Mesothelial cell of epicardium (in vitro differentiated cells): Measurements from ENCODE around the gene SVIP. TPM values are rescaled to one million over a fixed set of nuclear protein-coding genes. Genes with fewer than 3 reads are reported as not detected.

Experiments
- DNase-seq, 2 experiments: peaks; one replicate each; pipeline ENCODE4 v3.0.0; 2021; ENCODE audit warnings: low spot score in 2 of 2; ENCODE audit not compliant: unreplicated experiment in 2 of 2
- H3K27ac Mint-ChIP-seq: 2 replicates; pipeline ENCODE4 v1.8.0; 2021; ENCODE audit warnings: mixed read lengths
- H3K27me3 Mint-ChIP-seq: 2 replicates; pipeline ENCODE4 v1.8.0; 2021; ENCODE audit warnings: low read depth, mixed read lengths
- H3K36me3 Mint-ChIP-seq: 2 replicates; pipeline ENCODE4 v1.8.0; 2021; ENCODE audit warnings: mixed read lengths
- H3K4me1 Mint-ChIP-seq: 2 replicates; pipeline ENCODE4 v1.8.0; 2021; ENCODE audit warnings: mixed read lengths
- H3K4me3 Mint-ChIP-seq: 2 replicates; pipeline ENCODE4 v1.8.0; 2021; ENCODE audit warnings: mild to moderate bottlenecking, moderate library complexity, mixed read lengths
- H3K9me3 Mint-ChIP-seq: 2 replicates; pipeline ENCODE4 v1.8.0; 2021; ENCODE audit warnings: mixed read lengths
- total RNA-seq: library from RNA; stranded (reverse); gene quantifications from 3 replicates; pipeline ENCODE4 v1.2.1, GENCODE V29; 2021
- TF ChIP-seq, protein P1 (sequence below): fragments of 200-600 bp; sonication (generic); IDR thresholded peaks from one replicate; pipeline ENCODE4 v1.5.0; 2021; ENCODE audit warnings: antibody characterized with exemption; ENCODE audit not compliant: unreplicated experiment

Gene SVIP
- total RNA-seq, 1 donor from 2014 or later = 17.0 TPM

DNA sequence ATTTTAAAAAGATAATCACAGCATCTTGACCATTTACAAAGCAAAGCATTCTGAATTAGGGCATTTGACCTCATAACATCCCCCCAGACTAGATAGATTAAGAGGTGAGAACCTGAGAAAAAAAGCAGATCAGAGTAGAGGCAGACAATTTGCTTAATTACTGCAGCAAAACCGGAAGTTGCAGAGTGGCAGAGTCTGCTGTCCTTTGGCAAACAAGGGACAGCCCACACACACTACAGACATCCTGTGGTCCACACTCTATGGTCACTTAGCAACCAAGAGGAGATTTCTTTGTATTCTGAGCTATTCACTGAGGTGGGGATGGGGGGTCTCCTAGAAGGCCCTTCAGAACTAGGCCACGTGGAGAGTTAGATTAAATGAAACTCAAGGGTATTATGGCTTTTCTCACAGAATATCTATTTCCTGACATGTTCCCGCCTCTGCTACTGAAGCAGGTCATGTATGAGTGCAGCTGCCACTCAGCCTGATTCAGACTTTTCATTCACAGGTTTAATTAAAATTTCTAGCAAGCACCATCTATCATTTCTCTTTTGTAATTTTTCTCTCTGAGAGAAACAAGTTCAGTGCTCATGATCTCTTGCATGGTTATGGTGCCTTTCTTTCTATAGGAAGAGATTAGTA lies 48.5 kb downstream of the SVIP start:
- Mint-ChIP-seq H3K4me1 (peaks cover 11% of the 10 kb centered on the region), H3K4me3 (no peak overlapping the region), H3K27me3 (no peaks in the 10 kb centered on the region), H3K36me3 (peaks cover 9% of the 10 kb centered on the region), H3K9me3 (peaks cover 10% of the 10 kb centered on the region), H3K27ac (no peak overlapping the region)
- TF ChIP-seq, protein P1, sequence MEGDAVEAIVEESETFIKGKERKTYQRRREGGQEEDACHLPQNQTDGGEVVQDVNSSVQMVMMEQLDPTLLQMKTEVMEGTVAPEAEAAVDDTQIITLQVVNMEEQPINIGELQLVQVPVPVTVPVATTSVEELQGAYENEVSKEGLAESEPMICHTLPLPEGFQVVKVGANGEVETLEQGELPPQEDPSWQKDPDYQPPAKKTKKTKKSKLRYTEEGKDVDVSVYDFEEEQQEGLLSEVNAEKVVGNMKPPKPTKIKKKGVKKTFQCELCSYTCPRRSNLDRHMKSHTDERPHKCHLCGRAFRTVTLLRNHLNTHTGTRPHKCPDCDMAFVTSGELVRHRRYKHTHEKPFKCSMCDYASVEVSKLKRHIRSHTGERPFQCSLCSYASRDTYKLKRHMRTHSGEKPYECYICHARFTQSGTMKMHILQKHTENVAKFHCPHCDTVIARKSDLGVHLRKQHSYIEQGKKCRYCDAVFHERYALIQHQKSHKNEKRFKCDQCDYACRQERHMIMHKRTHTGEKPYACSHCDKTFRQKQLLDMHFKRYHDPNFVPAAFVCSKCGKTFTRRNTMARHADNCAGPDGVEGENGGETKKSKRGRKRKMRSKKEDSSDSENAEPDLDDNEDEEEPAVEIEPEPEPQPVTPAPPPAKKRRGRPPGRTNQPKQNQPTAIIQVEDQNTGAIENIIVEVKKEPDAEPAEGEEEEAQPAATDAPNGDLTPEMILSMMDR = no peak
- DNase-seq = no peak

DNA sequence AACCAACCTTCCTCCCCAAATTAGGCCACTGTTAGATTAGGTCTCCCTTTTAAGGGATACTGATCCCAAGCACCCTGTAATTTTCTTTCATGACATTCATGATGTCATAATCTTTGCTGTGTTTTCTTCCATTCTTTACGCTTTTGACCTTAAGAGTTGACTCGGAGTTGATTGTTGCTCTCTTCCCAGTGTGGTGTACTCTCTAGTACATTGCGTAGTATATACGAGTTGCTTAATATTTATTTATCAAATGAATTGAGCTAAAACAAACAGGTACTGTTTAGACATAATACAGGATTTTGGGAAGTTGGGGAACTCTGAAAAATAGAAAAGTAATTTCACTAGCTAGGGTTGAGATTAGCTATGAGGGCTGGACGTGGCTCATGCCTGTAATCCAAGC lies 49.8 kb downstream of the SVIP start:
- no peaks in the 10 kb centered on the region for H3K4me1 Mint-ChIP-seq
- H3K36me3 Mint-ChIP-seq = peaks cover 9% of the 10 kb centered on the region
- no peak overlapping the region for H3K27ac Mint-ChIP-seq
- TF ChIP-seq, protein P1 = no peak
- H3K27me3 Mint-ChIP-seq = no peaks in the 10 kb centered on the region
- DNase-seq = no peak
- H3K4me3 Mint-ChIP-seq = no peak overlapping the region
- H3K9me3 Mint-ChIP-seq = peaks cover 10% of the 10 kb centered on the region

DNA sequence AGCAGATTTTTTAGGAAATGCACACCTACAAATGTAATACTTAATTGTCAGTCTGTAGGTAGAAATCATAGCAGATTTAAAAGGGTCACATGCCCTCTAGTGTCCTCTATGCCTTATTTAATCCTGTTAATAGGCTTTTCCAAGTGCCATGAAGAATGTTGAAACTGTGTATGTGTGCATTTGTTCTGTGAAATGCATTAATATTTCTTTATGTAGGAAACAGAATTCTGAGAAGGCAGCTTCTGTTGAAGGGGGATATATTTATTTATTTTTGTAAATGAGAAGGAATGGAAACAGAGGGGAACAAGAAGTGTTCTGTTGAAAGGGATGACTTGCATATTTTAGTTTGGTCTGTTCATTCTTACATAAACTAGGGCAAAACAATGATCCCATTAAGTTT lies 51.0 kb downstream of the SVIP start:
- Mint-ChIP-seq H3K4me1 (no peaks in the 10 kb centered on the region), H3K27ac (no peak overlapping the region), H3K9me3 (peaks cover 5% of the 10 kb centered on the region), H3K27me3 (peaks cover 2% of the 10 kb centered on the region), H3K36me3 (peaks cover 5% of the 10 kb centered on the region), H3K4me3 (no peak overlapping the region)
- DNase-seq = no peak
- TF ChIP-seq, protein P1 = no peak

- no peak overlapping the region for H3K27ac Mint-ChIP-seq
- no peaks in the 10 kb centered on the region for H3K36me3 Mint-ChIP-seq
- H3K4me1 Mint-ChIP-seq = no peaks in the 10 kb centered on the region
- no peak overlapping the region for H3K4me3 Mint-ChIP-seq
- DNase-seq = no peak
- no peaks in the 10 kb centered on the region for H3K9me3 Mint-ChIP-seq
- TF ChIP-seq, protein P1 = no peak
- peaks cover 2% of the 10 kb centered on the region for H3K27me3 Mint-ChIP-seq
These were observed 54.4 kb downstream of the SVIP start for GRCh38 chr11:22775248-22775647.

GRCh38 chr11:22774716-22775115 lies 54.9 kb downstream of the SVIP start:
- Mint-ChIP-seq H3K9me3 (peaks cover 3% of the 10 kb centered on the region), H3K4me1 (no peaks in the 10 kb centered on the region), H3K27me3 (peaks cover 2% of the 10 kb centered on the region), H3K27ac (no peak overlapping the region), H3K36me3 (peaks cover 2% of the 10 kb centered on the region), H3K4me3 (no peak overlapping the region)
- TF ChIP-seq, protein P1 = no peak
- no peak for DNase-seq

- Mint-ChIP-seq H3K27me3 (no peaks in the 10 kb centered on the region), H3K36me3 (peaks cover 2% of the 10 kb centered on the region), H3K9me3 (peaks cover 5% of the 10 kb centered on the region), H3K27ac (no peak overlapping the region), H3K4me1 (no peaks in the 10 kb centered on the region), H3K4me3 (no peak overlapping the region)
- no peak for DNase-seq
- TF ChIP-seq, protein P1 = no peak
These were observed 60.5 kb downstream of the SVIP start for GRCh38 chr11:22769081-22769480.
